ENCODE data around the gene FAM24A.
A peak's percentile ranks its signal among the peaks of the same experiment; 100 is the strongest.

- TF ChIP-seq SMC3 (IDR thresholded peaks at IDR 0.05; ENCODE audit: borderline replicate concordance, low read length), result no peak
- no peak for TF ChIP-seq MAX (IDR thresholded peaks at IDR 0.05; ENCODE audit: low read depth, low read length)
- TF ChIP-seq SP1 (IDR thresholded peaks at IDR 0.05; ENCODE audit: low read depth, low read length), result no peak
- TF ChIP-seq PKNOX1 (IDR thresholded peaks at IDR 0.05), result no peak
- TF ChIP-seq DPF2 (IDR thresholded peaks at IDR 0.05), result no peak; the same call in 1 of the 2 replicates
- TF ChIP-seq PRDM15 (CRISPR knock-in tag; IDR thresholded peaks at IDR 0.05), result no peak
- TF ChIP-seq HDAC2 (IDR thresholded peaks at IDR 0.05), result no peak
- no peak for TF ChIP-seq TAF1 (IDR thresholded peaks at IDR 0.05; ENCODE audit: borderline replicate concordance, low read depth, low read length)
- TF ChIP-seq MYC (IDR thresholded peaks at IDR 0.05; ENCODE audit: insufficient read depth, insufficient read length, insufficient replicate concordance, low read length, severe bottlenecking), result no peak
- TF ChIP-seq FOS (IDR thresholded peaks at IDR 0.05; ENCODE audit: borderline replicate concordance, extremely low read depth, insufficient read length), result no peak
- peak in 1 of 2 experiments; percentile 29; a peak in 1 of 4 replicates for TF ChIP-seq ETV6 (conservative IDR thresholded peaks at IDR 0.05 in 1 of 2, IDR thresholded peaks at IDR 0.05 in 1 of 2; ENCODE audit: borderline replicate concordance in 1 of 2, low read depth in 1 of 2)
- TF ChIP-seq POLR2AphosphoS5 (IDR thresholded peaks at IDR 0.05; ENCODE audit: low read length), result no peak
- TF ChIP-seq CEBPB (IDR thresholded peaks at IDR 0.05; ENCODE audit: borderline replicate concordance in 1 of 2, low read depth in 2 of 2, low read length in 2 of 2), result no peak
- TF ChIP-seq JUND (IDR thresholded peaks at IDR 0.05; ENCODE audit: low read depth, low read length), result no peak
Measured at GRCh38 chr10:122878799-122879338, 31.5 kb upstream of the FAM24A start.
